ENCODE results near the gene MIA2. TPM values are rescaled to one million over a fixed set of nuclear protein-coding genes. Genes with fewer than 3 reads are reported as not detected.
"Not testable (repeated sequence)": the region's sequence is repeated elsewhere in the genome, so short reads cannot be mapped to it uniquely, and the experiment has no call there.

MIA2 gene
- total and polyA plus RNA-seq, 2 experiments from 2014 or later, result 43.9 to 86.0 TPM

- H4K20me1 ChIP-seq (ENCODE audit: insufficient read depth, poor library complexity, severe bottlenecking), result no peaks in the 10 kb centered on the region
- WGBS (ENCODE audit: low lambda C conversion rate, missing lambda C conversion rate), result 90% methylated on average over 2 of the region's 2 CpGs
- H3K4me1 ChIP-seq (ENCODE audit: insufficient read depth), result no peaks in the 10 kb centered on the region
- H3K4me2 ChIP-seq, result no peak overlapping the region
- peaks cover 3% of the 10 kb centered on the region for H3K36me3 ChIP-seq (replicated peaks; ENCODE audit: insufficient read depth, low read depth)
- no peaks in the 10 kb centered on the region for H3K9me3 ChIP-seq (ENCODE audit: low read depth)
- no peak overlapping the region for H2AFZ ChIP-seq
- TF ChIP-seq EZH2phosphoT487 (IDR thresholded peaks at IDR 0.05; ENCODE audit: low read depth, severe bottlenecking, unreplicated experiment) (no peak), CTCF (IDR thresholded peaks at IDR 0.05; ENCODE audit: poor library complexity) (no peak), EZH2 (IDR thresholded peaks at IDR 0.05; ENCODE audit: borderline replicate concordance) (no peak)
- H3K27me3 ChIP-seq, result no peaks in the 10 kb centered on the region
- H3K27ac ChIP-seq, result no peak overlapping the region
- no peaks in the 10 kb centered on the region for H3K9me2 ChIP-seq (replicated peaks; ENCODE audit: insufficient read depth)
- no peak for DNase-seq (ENCODE audit: low spot score)
- H3K79me2 ChIP-seq, result no peaks in the 10 kb centered on the region
- H3K4me3 ChIP-seq, result no peak overlapping the region
Observed at GRCh38 chr14:39324097-39324496, 90.4 kb downstream of the MIA2 start.

- H3K4me3 ChIP-seq, result no peak overlapping the region
- WGBS (ENCODE audit: low lambda C conversion rate, missing lambda C conversion rate), result 55% methylated on average over 7 of the region's 7 CpGs
- H3K27me3 ChIP-seq, result no peaks in the 10 kb centered on the region
- H3K9me3 ChIP-seq (ENCODE audit: low read depth), result no peaks in the 10 kb centered on the region
- H3K27ac ChIP-seq, result no peak overlapping the region
- no peaks in the 10 kb centered on the region for H4K20me1 ChIP-seq (ENCODE audit: insufficient read depth, poor library complexity, severe bottlenecking)
- no peaks in the 10 kb centered on the region for H3K36me3 ChIP-seq (replicated peaks; ENCODE audit: insufficient read depth, low read depth)
- TF ChIP-seq EZH2 (IDR thresholded peaks at IDR 0.05; ENCODE audit: borderline replicate concordance), result no peak
- TF ChIP-seq CTCF (IDR thresholded peaks at IDR 0.05; ENCODE audit: poor library complexity), result no peak
- no peak for TF ChIP-seq EZH2phosphoT487 (IDR thresholded peaks at IDR 0.05; ENCODE audit: low read depth, severe bottlenecking, unreplicated experiment)
- no peaks in the 10 kb centered on the region for H3K79me2 ChIP-seq
- peak; percentile 39 for DNase-seq (ENCODE audit: low spot score)
- no peak overlapping the region for H3K4me2 ChIP-seq
- H2AFZ ChIP-seq, result no peak overlapping the region
- no peaks in the 10 kb centered on the region for H3K4me1 ChIP-seq (ENCODE audit: insufficient read depth)
- no peaks in the 10 kb centered on the region for H3K9me2 ChIP-seq (replicated peaks; ENCODE audit: insufficient read depth)
Observed at GRCh38 chr14:39339003-39339402, 105.3 kb downstream of the MIA2 start.

GRCh38 chr14:39341126-39341525, 107.4 kb downstream of the MIA2 start:
- WGBS (ENCODE audit: low lambda C conversion rate, missing lambda C conversion rate), result 98% methylated on average over 7 of the region's 7 CpGs
- not testable (repeated sequence) for H3K36me3 ChIP-seq (replicated peaks; ENCODE audit: insufficient read depth, low read depth); H3K79me2 ChIP-seq; H4K20me1 ChIP-seq (ENCODE audit: insufficient read depth, poor library complexity, severe bottlenecking); H3K4me1 ChIP-seq (ENCODE audit: insufficient read depth); H2AFZ ChIP-seq; H3K4me2 ChIP-seq; DNase-seq (ENCODE audit: low spot score); H3K27ac ChIP-seq; H3K27me3 ChIP-seq; H3K9me3 ChIP-seq (ENCODE audit: low read depth); H3K4me3 ChIP-seq; H3K9me2 ChIP-seq (replicated peaks; ENCODE audit: insufficient read depth)

- no peaks in the 10 kb centered on the region for H3K36me3 ChIP-seq (replicated peaks; ENCODE audit: insufficient read depth, low read depth)
Observed at GRCh38 chr14:39342768-39343167, 109.1 kb downstream of the MIA2 start.

More at GRCh38 chr14:39342768-39343167, 109.1 kb downstream of the MIA2 start:
- Histone ChIP-seq H3K9me3 (ENCODE audit: low read depth) (no peaks in the 10 kb centered on the region), H3K4me3 (no peak overlapping the region), H3K79me2 (no peaks in the 10 kb centered on the region), H3K27me3 (no peaks in the 10 kb centered on the region), H3K4me2 (no peak overlapping the region), H3K4me1 (ENCODE audit: insufficient read depth) (no peaks in the 10 kb centered on the region), H2AFZ (no peak overlapping the region), H4K20me1 (ENCODE audit: insufficient read depth, poor library complexity, severe bottlenecking) (no peaks in the 10 kb centered on the region), H3K27ac (no peak overlapping the region), H3K9me2 (replicated peaks; ENCODE audit: insufficient read depth) (no peaks in the 10 kb centered on the region)
- 63% methylated on average over 1 of the region's 1 CpG for WGBS (ENCODE audit: low lambda C conversion rate, missing lambda C conversion rate)
- DNase-seq (ENCODE audit: low spot score), result no peak
- TF ChIP-seq EZH2 (IDR thresholded peaks at IDR 0.05; ENCODE audit: borderline replicate concordance), result no peak

Data from hepatocyte (in vitro differentiated cells).